ENCODE results near the gene BRD1. TPM values are rescaled to one million over a fixed set of nuclear protein-coding genes. Genes with fewer than 3 reads are reported as not detected.
"Not testable (repeated sequence)": the region's sequence is repeated elsewhere in the genome, so short reads cannot be mapped to it uniquely, and the experiment has no call there.

BRD1 gene
- total RNA-seq, 2 donors from 2014 or later = 32.7 to 37.7 TPM

- no peak overlapping the region for H3K27ac ChIP-seq
- H3K9me3 ChIP-seq = no peaks in the 10 kb centered on the region
- intact Hi-C loops (cut with DNase I) = no loop called here
- H3K36me3 ChIP-seq = no peaks in the 10 kb centered on the region
- no peaks in the 10 kb centered on the region for H3K4me1 ChIP-seq
- no peak for DNase-seq
- no peak for TF ChIP-seq CTCF (IDR thresholded peaks at IDR 0.05)
- H3K4me3 ChIP-seq = no peak overlapping the region
- no peak overlapping the region for H3K9ac ChIP-seq (ENCODE audit: low read depth in 2 of 2, low read length in 2 of 2)
- no peaks in the 10 kb centered on the region for H3K27me3 ChIP-seq
These were observed 28.7 kb upstream of the BRD1 start for GRCh38 chr22:49856343-49856742.

GRCh38 chr22:49855251-49855911 is 27.7 kb upstream of the BRD1 start:
- H3K4me3 ChIP-seq = peak overlapping the region; percentile 61
- peak overlapping the region; percentile 56 for H3K27ac ChIP-seq
- no peak for TF ChIP-seq CTCF (IDR thresholded peaks at IDR 0.05)
- intact Hi-C loops (cut with DNase I) = no loop called here
- DNase-seq = peak; percentile 59
- H3K9ac ChIP-seq (ENCODE audit: low read depth in 2 of 2, low read length in 2 of 2) = peak overlapping the region; percentile 56 to 88
- no peaks in the 10 kb centered on the region for H3K4me1 ChIP-seq
- H3K27me3 ChIP-seq = peaks cover under 1% of the 10 kb centered on the region
- H3K9me3 ChIP-seq = no peaks in the 10 kb centered on the region
- no peaks in the 10 kb centered on the region for H3K36me3 ChIP-seq

GRCh38 chr22:49853981-49854831 is 26.5 kb upstream of the BRD1 start:
- intact Hi-C loops (cut with DNase I) = loop anchor here (2.0 kb wide), 1 partner anchor 27 kb away; the partner anchor contains the start of gene BRD1
- DNase-seq = peak; percentile 61
- peaks cover 13% of the 10 kb centered on the region for H3K27me3 ChIP-seq
- peak overlapping the region; percentile 56 for H3K27ac ChIP-seq
- no peaks in the 10 kb centered on the region for H3K9me3 ChIP-seq
- H3K4me1 ChIP-seq = no peaks in the 10 kb centered on the region
- peak overlapping the region; percentile 86 to 88 for H3K9ac ChIP-seq (ENCODE audit: low read depth in 2 of 2, low read length in 2 of 2)
- peak overlapping the region; percentile 61 for H3K4me3 ChIP-seq
- H3K36me3 ChIP-seq = no peaks in the 10 kb centered on the region
- no peak for TF ChIP-seq CTCF (IDR thresholded peaks at IDR 0.05)

- Histone ChIP-seq H3K4me3 (peak within 1 kb of the TSS; percentile 81), H3K27ac (peak within 1 kb of the TSS; percentile 99), H3K4me1 (peaks cover 4% of the 10 kb centered on the region), H3K27me3 (peaks cover 23% of the 10 kb centered on the region), H3K36me3 (no peaks in the 10 kb centered on the region), H3K9me3 (no peaks in the 10 kb centered on the region), H3K9ac (ENCODE audit: low read depth in 2 of 2, low read length in 2 of 2) (peak within 1 kb of the TSS; percentile 88 to 94)
- intact Hi-C loops (cut with DNase I) = loop anchor here (2.0 kb wide), 1 partner anchor 26 kb away; the partner anchor contains the start of gene BRD1
- TF ChIP-seq CTCF (IDR thresholded peaks at IDR 0.05) = no peak
- peak; percentile 98 for DNase-seq
These were observed 25.5 kb upstream of the BRD1 start, which contains the start of gene ZBED4 for GRCh38 chr22:49852898-49853894. Gene ZBED4 (plus strand): TSS chr22:49853844. CDS start chr22:49883663, 29,819 bp downstream.

GRCh38 chr22:49852568-49852897 is 24.9 kb upstream of the BRD1 start:
- H3K9ac ChIP-seq (ENCODE audit: low read depth in 2 of 2, low read length in 2 of 2) = peak overlapping the region; percentile 86 to 94

More at GRCh38 chr22:49852568-49852897, 24.9 kb upstream of the BRD1 start:
- DNase-seq, H3K9me3 ChIP-seq, H3K4me1 ChIP-seq, H3K36me3 ChIP-seq: not testable (repeated sequence)
- peak overlapping the region; percentile 99 for H3K27ac ChIP-seq
- peaks cover 29% of the 10 kb centered on the region for H3K27me3 ChIP-seq
- H3K4me3 ChIP-seq = peak overlapping the region; percentile 81
- intact Hi-C loops (cut with DNase I) = loop anchor here (2.0 kb wide), 1 partner anchor 26 kb away; the partner anchor contains the start of gene BRD1
